GM19324 (cell line): ENCODE measurements around the gene SPHK2.
"Not testable (repeated sequence)": the region's sequence is repeated elsewhere in the genome, so short reads cannot be mapped to it uniquely, and the experiment has no call there.

ENCODE experiments used
- ATAC-seq: cut with Tn5 transposase; IDR thresholded peaks from one replicate; pipeline ENCODE4 v1.9.1; 2021; ENCODE audit warnings: mild to moderate bottlenecking, moderate library complexity; ENCODE audit not compliant: unreplicated experiment, low FRiP score

SPHK2 gene

DNA sequence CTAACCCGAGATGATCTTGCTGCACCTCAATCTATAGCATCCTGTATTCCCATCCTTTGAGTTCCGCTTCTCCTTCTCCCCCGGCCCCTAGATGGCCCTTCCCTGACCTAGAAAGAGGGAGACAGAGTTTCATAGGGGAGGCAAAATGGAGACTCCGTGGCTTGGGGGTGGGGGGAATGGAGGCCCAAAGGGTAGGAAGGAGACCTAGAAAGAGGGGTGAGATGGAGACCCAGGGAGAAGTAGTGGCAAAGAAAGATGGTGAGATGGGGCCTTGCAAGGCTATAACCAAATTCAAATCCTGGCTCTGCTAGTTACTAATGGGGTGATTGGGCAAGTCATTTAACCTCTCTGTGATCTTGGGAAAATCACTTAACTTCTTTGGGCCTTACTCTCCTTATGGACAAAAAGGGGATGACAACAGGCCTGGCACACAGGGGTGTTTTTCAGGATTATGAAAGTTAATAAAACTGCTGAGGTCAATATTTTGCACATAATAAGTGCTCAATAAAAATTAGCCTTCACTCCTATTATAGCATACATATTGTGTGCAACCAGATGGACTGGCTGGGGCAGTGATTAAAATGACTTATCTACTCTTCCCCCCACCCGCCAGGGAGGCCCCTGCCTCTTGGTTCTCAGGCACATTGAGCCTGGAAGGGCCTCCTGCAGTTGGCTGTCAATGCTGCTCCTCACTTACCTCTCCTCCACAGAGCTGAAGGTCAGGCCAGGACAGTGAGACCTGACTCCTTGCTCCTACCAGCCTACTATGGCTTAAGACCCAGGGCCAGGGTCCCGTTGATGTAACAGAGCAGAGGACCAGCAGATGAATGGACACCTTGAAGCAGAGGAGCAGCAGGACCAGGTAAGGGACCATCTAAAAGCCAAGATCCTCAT is 633 bp downstream of the SPHK2 start:
- ATAC-seq = no peak

DNA sequence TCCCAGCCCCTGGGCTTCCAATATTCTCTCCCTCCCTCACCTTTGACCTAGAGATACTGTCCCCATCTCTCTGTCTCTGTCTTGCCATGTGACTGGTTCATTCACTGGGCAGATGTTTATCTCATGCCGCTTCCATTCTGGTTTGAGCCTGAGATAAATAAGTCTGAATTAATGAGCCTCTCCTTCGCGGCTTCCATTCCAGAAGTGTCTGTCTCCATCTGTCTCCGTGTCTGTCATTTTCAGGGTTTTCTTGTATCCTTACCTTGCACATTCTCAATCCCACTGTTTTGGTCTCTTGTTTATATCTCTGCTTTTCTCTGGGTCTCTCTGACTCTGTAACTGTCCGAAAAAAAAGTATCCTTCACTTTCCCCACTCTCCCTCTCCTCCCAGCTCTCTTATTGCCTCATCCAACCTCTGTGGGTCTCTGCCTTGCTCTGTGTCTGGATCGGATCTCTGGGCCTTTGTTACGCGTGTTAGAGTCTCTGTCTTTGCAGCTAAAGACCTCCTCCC is 4.3 kb downstream of the SPHK2 start:
- ATAC-seq = no peak

DNA sequence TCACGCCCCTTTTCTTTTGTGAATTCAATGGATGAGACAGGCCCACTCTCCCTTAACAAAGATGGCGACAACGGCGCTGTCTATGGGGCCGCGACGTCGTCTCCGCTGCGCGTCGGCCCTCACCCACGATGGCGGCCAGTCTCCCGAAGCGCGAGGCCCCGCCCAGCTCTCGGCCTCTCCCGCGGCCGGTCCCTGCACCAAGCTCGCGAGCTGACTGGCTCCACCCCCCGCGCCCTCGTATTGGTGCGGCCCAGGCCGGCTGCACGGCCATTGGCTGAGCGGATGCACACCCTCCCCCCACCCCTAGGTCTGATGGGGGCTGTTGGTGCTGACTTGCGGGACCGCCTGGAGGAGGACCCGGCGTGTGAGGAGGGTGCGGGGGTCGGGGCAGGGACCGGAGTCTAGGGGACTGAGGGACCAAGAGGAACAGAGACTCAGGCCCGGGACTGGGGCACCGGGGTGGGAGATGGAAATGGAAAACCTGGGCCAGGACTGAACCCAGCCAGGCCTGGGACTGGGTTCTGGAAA is 4.8 kb downstream of the SPHK2 start:
- ATAC-seq = peak; percentile 57

DNA sequence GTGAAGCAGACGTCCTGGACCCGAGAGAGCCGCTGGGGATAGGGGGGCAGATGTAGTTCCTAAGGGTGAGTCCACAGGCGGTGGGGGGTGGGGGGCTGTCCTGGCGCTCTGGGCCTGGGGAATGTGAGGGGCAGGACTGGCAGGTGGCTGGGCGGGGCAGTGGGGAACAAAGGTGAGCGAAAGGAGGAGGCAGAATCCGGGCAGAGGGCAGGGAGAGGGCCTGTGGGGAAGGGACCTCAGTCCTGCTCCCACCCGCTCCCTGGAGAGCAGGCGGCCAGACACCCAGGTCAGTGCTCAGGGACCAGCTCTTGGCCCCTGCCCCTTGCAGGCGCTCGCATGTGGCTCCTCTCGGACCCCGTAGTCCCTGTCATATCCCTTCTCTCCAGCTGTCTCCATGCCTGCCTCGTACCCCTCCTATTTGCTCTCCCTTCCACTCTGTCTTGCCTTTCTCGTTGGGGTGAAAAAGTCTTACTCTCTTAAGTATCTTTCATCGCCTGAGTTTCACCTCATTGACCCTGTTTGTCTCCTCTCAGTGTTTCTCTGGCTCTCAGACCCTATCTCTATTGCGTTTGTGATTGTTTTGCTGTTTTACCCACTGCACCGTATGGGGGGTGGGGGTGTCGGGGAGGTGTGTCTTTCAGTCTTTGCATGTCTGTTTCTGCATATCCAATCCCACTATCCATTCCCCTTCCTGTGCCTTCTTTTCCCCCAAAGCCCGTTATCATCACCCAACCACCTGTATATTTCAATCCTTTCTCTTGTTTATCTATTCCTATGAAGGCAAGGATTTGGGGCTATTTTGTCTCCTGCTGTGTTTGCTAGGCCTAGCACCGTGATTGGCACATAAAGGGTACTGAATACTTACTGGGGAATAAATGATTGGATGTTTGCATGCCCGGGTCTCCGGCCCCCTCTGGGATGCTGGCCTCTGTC is 5.8 kb downstream of the SPHK2 start:
- ATAC-seq = no peak

DNA sequence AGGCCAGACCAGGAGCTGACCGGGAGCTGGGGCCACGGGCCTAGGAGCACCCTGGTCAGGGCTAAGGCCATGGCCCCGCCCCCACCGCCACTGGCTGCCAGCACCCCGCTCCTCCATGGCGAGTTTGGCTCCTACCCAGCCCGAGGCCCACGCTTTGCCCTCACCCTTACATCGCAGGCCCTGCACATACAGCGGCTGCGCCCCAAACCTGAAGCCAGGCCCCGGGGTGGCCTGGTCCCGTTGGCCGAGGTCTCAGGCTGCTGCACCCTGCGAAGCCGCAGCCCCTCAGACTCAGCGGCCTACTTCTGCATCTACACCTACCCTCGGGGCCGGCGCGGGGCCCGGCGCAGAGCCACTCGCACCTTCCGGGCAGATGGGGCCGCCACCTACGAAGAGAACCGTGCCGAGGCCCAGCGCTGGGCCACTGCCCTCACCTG is 6.6 kb downstream of the SPHK2 start:
- ATAC-seq = no peak

DNA sequence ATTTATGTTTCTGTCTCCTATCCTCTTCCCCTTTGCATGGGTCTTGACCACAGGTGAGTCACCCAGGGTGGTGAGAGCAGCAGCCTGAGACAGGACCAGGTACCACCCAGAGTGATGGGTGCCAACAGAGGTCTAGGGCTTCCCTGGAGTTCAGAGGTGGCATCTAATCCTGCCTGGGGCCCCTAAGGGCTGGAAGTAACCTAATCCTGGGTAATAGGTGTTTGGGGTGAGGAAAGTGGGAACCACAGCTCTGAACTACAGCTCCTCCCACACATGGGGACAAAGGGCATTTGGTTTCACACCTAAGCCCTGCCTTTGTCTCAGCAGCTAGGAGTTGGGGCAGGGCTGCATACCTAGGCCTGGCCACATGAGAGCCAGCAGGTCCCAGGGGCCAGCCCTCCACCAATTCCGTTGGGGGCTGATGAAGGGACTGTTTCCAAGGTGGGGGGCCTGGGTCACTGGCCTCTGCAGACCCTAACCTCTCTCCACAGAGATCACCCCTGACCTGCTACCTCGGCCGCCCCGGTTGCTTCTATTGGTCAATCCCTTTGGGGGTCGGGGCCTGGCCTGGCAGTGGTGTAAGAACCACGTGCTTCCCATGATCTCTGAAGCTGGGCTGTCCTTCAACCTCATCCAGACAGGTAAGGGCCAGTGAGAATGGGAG is 8.0 kb downstream of the SPHK2 start:
- ATAC-seq = no peak

DNA sequence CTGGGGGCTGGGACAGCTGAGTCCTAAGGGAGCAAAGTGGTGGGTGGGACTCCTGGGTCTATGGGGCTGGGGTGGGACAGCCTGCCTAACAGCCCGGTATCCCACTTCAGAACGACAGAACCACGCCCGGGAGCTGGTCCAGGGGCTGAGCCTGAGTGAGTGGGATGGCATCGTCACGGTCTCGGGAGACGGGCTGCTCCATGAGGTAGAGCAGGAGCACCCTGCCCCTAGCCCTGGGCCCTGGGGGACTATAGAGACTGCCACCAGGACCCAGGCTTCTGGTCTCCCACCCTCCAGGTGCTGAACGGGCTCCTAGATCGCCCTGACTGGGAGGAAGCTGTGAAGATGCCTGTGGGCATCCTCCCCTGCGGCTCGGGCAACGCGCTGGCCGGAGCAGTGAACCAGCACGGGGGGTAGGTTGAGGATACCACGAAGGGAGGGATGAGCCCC is 8.6 kb downstream of the SPHK2 start:
- no peak for ATAC-seq

DNA sequence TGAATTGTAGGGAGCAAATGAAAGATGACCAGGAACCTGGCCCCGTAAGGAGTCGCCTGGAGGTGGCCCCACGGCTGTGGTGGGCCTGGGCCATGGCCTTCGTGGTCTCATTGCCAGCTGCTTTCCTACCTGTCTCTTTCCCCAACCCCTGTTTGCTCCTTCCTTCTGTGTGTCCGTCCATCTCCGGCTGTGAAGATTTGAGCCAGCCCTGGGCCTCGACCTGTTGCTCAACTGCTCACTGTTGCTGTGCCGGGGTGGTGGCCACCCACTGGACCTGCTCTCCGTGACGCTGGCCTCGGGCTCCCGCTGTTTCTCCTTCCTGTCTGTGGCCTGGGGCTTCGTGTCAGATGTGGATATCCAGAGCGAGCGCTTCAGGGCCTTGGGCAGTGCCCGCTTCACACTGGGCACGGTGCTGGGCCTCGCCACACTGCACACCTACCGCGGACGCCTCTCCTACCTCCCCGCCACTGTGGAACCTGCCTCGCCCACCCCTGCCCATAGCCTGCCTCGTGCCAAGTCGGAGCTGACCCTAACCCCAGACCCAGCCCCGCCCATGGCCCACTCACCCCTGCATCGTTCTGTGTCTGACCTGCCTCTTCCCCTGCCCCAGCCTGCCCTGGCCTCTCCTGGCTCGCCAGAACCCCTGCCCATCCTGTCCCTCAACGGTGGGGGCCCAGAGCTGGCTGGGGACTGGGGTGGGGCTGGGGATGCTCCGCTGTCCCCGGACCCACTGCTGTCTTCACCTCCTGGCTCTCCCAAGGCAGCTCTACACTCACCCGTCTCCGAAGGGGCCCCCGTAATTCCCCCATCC is 9.4 kb downstream of the SPHK2 start:
- ATAC-seq = no peak

DNA sequence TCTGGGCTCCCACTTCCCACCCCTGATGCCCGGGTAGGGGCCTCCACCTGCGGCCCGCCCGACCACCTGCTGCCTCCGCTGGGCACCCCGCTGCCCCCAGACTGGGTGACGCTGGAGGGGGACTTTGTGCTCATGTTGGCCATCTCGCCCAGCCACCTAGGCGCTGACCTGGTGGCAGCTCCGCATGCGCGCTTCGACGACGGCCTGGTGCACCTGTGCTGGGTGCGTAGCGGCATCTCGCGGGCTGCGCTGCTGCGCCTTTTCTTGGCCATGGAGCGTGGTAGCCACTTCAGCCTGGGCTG is 9.9 kb downstream of the SPHK2 start:
- ATAC-seq = no peak

DNA sequence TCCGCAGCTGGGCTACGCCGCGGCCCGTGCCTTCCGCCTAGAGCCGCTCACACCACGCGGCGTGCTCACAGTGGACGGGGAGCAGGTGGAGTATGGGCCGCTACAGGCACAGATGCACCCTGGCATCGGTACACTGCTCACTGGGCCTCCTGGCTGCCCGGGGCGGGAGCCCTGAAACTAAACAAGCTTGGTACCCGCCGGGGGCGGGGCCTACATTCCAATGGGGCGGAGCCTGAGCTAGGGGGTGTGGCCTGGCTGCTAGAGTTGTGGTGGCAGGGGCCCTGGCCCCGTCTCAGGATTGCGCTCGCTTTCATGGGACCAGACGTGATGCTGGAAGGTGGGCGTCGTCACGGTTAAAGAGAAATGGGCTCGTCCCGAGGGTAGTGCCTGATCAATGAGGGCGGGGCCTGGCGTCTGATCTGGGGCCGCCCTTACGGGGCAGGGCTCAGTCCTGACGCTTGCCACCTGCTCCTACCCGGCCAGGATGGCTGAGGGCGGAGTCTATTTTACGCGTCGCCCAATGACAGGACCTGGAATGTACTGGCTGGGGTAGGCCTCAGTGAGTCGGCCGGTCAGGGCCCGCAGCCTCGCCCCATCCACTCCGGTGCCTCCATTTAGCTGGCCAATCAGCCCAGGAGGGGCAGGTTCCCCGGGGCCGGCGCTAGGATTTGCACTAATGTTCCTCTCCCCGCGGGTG is 10.4 kb downstream of the SPHK2 start:
- ATAC-seq = no peak

DNA sequence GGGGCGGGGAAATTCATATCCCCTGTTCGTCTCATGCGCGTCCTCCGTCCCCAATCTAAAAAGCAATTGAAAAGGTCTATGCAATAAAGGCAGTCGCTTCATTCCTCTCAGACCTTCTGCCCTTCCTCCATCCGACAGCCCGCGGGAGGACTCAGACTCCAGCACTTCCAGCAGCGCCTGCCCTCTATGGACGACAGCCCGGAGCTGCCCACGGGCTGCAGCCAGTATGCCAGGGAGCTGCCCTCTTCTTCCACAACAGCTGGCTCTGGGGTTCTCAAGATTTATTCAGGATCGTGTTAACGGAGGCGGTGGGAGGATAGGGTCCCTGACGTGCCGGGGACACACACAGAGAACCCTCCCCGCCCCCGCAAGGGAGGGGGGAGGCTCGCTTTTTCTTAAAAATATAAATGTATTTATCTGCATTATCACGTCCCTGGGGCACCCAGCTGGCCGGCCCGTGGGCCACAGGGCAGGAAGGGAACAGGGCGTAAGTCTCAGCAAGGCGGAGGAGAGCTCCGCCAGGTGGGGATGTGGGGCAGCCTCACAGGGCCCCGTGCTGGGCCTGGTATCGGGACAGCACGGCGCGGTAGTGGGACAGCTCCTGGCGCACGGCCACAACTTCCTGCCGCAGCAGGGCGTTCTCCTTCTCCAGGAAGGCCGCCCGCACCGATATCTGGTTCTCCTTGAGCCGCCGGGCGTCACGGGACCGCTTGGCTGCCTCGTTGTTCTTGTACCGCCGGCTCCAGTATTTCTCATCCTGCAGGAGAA is 11.2 kb downstream of the SPHK2 start:
- no peak for ATAC-seq

DNA sequence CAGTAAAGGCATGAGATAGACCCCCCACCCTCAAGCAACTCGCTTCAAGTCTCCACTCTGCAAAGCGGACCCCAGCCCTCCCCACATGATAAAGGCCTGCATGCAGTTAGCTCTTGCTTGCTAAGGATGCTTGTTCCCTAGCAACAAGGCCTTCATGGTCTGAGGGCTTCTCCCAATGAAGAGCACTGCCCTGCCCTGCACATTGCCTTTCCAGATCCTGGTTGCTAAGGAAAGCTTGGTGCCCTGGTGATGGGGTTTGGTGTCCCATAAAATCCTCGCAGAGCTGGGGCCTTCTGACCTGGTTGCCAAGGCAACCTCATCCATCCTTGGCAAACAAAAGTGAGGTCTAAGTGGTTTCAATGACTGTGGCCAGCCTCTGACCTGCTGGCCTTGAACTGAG is 11.9 kb downstream of the SPHK2 start:
- ATAC-seq = no peak

DNA sequence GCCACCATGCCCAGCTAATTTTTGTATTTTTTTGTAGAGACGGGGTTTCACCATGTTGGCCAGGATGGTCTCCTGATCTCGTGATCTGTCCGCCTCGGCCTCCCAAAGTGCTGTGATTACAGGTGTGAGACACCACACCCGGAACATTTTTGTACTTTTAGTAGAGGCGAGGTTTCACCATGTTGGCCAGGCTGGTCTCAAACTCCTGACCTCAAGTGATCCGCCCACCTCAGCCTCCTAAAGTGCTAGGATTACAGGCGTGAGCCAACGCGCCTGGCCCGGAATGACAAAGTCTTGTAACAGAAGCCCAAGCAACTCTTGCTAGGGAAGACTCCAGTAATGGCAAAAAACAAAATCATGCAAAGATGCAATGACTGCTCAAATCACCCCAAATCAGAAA is 13.0 kb downstream of the SPHK2 start:
- not testable (repeated sequence) for ATAC-seq

DNA sequence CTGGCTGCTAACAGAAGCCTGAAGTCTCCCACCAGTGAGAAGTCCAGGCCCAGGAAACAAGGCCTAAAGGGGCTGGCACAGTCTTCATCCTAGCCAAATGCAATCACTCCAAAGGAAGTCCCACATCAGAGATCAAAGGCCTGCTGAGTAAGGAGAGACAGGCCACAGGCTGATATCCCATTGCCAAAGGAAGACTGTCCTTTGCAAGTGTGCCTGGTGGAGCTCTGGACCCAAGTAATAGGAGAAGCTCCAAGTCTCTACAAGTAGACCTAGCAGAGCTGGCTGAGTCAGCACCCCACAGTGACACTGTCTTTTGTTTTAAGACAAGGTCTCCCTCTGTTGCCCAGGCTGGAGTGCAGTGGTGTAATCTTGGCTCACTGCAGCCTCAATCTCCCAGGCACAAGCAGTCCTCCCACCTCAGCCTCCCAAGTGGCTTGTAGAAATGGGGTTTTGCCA is 13.4 kb downstream of the SPHK2 start:
- no peak for ATAC-seq

DNA sequence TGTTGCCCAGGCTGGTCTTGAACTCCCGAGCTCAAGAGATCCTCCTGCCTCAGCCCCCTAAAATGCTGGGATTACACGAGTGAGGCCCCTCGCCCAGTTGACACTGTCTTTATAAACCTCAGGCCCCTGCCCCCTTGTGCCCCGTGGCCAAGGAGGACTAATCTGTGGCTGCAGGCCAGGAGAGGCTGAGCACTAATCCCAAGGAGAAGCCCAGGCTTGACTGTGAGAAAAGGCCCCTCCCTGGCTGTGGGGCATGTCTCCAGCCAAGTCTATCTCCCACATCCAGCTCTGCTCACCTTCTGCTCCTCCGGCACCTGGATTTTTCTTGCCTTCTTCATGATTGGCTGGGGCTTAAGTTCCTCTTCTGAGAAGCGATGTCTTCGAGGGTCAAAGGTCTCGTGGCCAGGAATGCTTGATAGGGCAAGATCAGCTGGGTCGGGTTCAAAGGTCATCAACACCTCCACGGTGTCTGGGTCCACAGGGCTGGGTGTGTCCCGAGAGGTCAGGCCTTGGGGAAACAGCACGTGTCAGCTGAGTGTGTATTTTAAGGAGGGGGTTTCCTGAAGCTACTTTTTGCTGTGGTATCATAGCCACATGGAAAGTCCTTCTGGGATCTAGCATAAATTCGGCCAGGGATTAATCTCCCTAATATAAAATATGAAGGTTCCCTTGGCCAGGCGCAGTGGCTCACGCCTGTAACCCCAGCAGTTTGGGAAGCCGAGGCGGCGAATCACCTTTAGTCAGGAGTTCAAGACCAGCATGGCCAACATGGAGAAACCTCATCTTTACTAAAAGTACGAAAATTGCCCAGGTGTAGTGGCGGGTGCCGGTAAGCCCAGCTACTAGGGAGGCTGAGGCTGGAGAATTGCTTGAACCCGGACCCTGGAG is 14.1 kb downstream of the SPHK2 start:
- no peak for ATAC-seq

DNA sequence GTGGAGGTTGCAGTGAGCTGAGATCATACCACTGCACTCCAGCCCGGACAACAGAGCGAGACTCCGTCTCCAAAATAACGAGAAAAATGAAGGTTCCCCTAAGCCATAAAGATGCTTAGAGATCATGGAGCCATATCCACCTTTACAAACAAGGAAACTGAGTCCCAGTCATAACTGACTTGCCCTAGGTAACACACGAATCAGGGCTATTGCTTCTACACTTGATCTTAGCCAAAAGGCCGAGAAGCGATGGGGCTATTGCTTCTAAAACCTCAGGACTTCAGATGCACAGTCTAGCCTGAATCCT is 14.7 kb downstream of the SPHK2 start:
- no peak for ATAC-seq

DNA sequence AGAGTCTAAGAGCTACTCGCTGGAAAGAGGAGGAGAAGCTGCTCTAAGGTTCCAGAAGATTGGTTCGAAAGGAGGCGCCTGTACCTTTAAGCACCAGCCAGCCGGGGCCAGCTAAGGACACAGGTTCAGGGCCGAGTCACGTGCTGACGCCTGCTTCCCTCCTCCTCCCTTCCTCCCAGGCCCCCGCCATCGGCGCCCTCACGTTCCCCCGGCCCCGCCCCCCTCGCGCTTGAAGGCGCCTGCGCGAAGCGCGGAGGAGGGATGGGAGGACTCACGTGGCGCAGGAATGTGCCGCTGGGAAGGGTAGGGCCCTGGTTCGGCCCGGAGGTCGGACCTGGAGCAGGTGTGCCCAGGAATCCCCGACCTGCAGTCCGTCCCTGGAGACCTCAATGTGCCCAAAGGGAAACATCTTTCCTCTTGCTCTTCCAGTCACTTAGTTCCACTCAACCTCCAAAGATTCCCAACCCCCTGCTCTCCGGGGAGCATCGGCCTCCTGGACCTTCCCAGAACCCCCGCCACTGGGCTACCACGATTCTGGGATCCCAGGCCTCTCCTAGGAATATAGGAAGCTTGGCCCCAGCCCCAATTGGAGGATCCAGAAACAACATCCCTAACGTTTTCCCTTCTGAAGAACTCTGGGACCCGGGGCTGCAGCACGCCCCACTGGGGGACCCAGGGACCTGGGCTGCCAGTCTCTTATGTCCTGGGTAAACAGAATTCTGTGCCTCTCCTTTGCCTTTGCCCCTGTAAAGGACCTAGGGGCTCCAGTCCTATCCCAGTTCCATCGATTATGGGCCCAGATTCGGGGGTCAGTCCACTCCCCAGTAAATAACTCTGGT is 15.3 kb downstream of the SPHK2 start:
- ATAC-seq = peak; percentile 38
